ENCODE data around the gene CPNE6. TPM values are rescaled to one million over a fixed set of nuclear protein-coding genes. Genes with fewer than 3 reads are reported as not detected.

Gene CPNE6
- total and polyA plus RNA-seq, 2 of the 13 experiments (the other 11 are each of a cell fraction or from before 2014, with no cell fraction given) = not detected

DNA sequence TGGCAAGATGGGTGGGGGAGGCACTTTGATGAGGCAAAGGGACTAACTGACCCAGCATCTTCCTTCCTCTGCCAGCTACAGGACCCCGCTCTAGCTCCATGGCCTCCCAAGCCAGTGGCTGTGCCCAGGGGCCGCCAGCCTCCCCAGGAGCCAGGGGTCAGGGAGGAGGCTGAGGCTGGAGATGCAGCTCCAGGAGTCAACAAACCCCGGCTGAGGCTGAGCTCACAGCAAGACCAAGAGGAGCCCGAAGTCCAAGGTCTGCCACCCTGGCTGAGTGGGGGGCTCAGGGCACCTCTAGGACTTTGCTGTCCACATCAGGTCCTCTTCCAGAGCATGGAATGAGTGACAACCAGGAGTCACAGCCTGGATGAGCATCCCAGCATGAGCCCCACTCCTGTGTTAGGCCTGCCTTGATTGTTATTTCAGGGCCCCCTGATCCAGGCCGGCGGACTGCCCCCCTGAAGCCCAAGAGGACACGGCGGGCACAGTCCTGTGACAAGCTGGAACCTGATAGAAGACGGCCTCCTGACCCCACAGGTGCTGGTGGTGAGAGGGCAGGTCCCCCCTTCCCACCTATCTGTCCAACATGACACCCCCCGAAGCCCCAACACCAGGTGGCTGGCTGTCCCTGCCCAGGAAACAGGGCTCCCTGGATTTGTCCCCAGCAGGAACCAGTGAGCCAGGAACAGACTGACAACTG, 2.5 kb upstream of the CPNE6 start (continued):
- TF ChIP-seq, protein P1, sequence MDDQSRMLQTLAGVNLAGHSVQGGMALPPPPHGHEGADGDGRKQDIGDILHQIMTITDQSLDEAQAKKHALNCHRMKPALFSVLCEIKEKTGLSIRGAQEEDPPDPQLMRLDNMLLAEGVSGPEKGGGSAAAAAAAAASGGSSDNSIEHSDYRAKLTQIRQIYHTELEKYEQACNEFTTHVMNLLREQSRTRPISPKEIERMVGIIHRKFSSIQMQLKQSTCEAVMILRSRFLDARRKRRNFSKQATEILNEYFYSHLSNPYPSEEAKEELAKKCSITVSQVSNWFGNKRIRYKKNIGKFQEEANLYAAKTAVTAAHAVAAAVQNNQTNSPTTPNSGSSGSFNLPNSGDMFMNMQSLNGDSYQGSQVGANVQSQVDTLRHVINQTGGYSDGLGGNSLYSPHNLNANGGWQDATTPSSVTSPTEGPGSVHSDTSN (CRISPR knock-in tag; IDR thresholded peaks at IDR 0.05; ENCODE audit: borderline replicate concordance) = no peak
- TF ChIP-seq YY1 (IDR thresholded peaks at IDR 0.05; ENCODE audit: insufficient read depth, insufficient replicate concordance, low read depth, low read length) (peak; percentile 9), EP300 (IDR thresholded peaks at IDR 0.05; ENCODE audit: low read depth in 2 of 2, low read length in 2 of 2) (no peak), EP300 (CRISPR knock-in tag; IDR thresholded peaks at IDR 0.05; ENCODE audit: borderline replicate concordance) (no peak), ZNF333 (CRISPR knock-in tag; IDR thresholded peaks at IDR 0.05; ENCODE audit: borderline replicate concordance) (no peak), HNRNPH1 (optimal IDR thresholded peaks at IDR 0.05; ENCODE audit: low read depth, low read length) (no peak), TRIM22 (IDR thresholded peaks at IDR 0.05) (no peak), ZBTB7B (CRISPR knock-in tag; IDR thresholded peaks at IDR 0.05) (no peak), ETV5 (CRISPR knock-in tag; IDR thresholded peaks at IDR 0.05; ENCODE audit: borderline replicate concordance) (no peak), ZNF264 (CRISPR knock-in tag; IDR thresholded peaks at IDR 0.05) (no peak), CBX2 (IDR thresholded peaks at IDR 0.05; ENCODE audit: low read depth, low read length) (no peak), CBX2 (CRISPR knock-in tag; IDR thresholded peaks at IDR 0.05; ENCODE audit: low read depth) (no peak), ZNF549 (CRISPR knock-in tag; IDR thresholded peaks at IDR 0.05) (no peak), SRSF4 (IDR thresholded peaks at IDR 0.05; ENCODE audit: low read depth, low read length, poor library complexity, severe bottlenecking) (no peak), ZNF225 (CRISPR knock-in tag; IDR thresholded peaks at IDR 0.05) (peak; percentile 65; the same call in 1 of the 2 replicates), ZNF563 (CRISPR knock-in tag; IDR thresholded peaks at IDR 0.05) (no peak), ZFX (CRISPR knock-in tag; IDR thresholded peaks at IDR 0.05; ENCODE audit: low read depth) (no peak), ZNF251 (CRISPR knock-in tag; IDR thresholded peaks at IDR 0.05) (no peak), GABPA (IDR thresholded peaks at IDR 0.05; ENCODE audit: low read depth, low read length) (no peak), GABPA (CRISPR knock-in tag; IDR thresholded peaks at IDR 0.05; ENCODE audit: low read depth) (no peak), REPIN1 (CRISPR knock-in tag; IDR thresholded peaks at IDR 0.05; ENCODE audit: borderline replicate concordance, low read depth) (no peak), ZMYM2 (CRISPR knock-in tag; IDR thresholded peaks at IDR 0.05) (no peak), TBX2 (CRISPR knock-in tag; IDR thresholded peaks at IDR 0.05; ENCODE audit: borderline replicate concordance) (no peak), HNF4A (CRISPR knock-in tag; IDR thresholded peaks at IDR 0.05) (peak; percentile 60; the same call in 1 of the 2 replicates), RBM39 (IDR thresholded peaks at IDR 0.05; ENCODE audit: low read depth, low read length, poor library complexity, severe bottlenecking) (no peak), RNF2 (conservative IDR thresholded peaks at IDR 0.05; ENCODE audit: low read depth) (no peak), ZNF124 (CRISPR knock-in tag; IDR thresholded peaks at IDR 0.05) (no peak), MTA1 (CRISPR knock-in tag; IDR thresholded peaks at IDR 0.05; ENCODE audit: borderline replicate concordance) (peak; percentile 20; the same call in 1 of the 2 replicates), MAX (IDR thresholded peaks at IDR 0.05) (no peak)

All from HepG2 (cell line).